Left lung (tissue), 10 donors: ENCODE data around the gene EVA1C. TPM values are rescaled to one million over a fixed set of nuclear protein-coding genes. Genes with fewer than 3 reads are reported as not detected.
"Not testable (repeated sequence)": the region's sequence is repeated elsewhere in the genome, so short reads cannot be mapped to it uniquely, and the experiment has no call there.

ENCODE experiments used
- ATAC-seq: fragments of 200-7000 bp; cut with Tn5 transposase; one replicate; pipeline ENCODE4 v1.9.1; 2020; ENCODE audit warnings: moderate library complexity
- DNase-seq, 4 donors: peaks; one replicate each; pipeline ENCODE4 v3.0.0-alpha.2; 2013 to 2020
- H3K27ac ChIP-seq, 2 donors: fragments of 200-600 bp; sonication (generic) in 1 of 2; one replicate each; pipeline versions ENCODE4 v1.5.0 to v1.8.0; 2020 to 2021
- H3K27me3 ChIP-seq, 2 donors: fragments of 200-600 bp; sonication (generic) in 1 of 2; one replicate each; pipeline versions ENCODE4 v1.5.0 to v1.8.0; 2020 to 2021
- H3K36me3 ChIP-seq, 2 donors: fragments of 200-600 bp; sonication (generic) in 1 of 2; one replicate each; pipeline versions ENCODE4 v1.5.0 to v1.8.0; 2020 to 2021
- H3K4me1 ChIP-seq, 2 donors: fragments of 200-600 bp; one replicate each; pipeline ENCODE4 v1.8.0; 2021
- H3K4me3 ChIP-seq, 2 donors: fragments of 200-600 bp; sonication (generic) in 1 of 2; one replicate each; pipeline versions ENCODE4 v1.5.0 to v1.8.0; 2020 to 2021; ENCODE audit warnings: mild to moderate bottlenecking in 1 of 2
- H3K9me3 ChIP-seq, 2 donors: fragments of 200-600 bp; sonication (generic) in 1 of 2; one replicate each; pipeline versions ENCODE4 v1.5.0 to v1.8.0; 2020 to 2021
- intact Hi-C, 2 donors: fragments of 100-400 bp; cut with DNase I; formaldehyde crosslinking; loops; one replicate each; pipeline versions ENCODE4 v1.11.2 to v1.14.2; 2022
- polyA plus RNA-seq, 6 donors: library from polyadenylated mRNA; unstranded; fragments of 120-200 nt; gene quantifications; one replicate each; pipeline ENCODE4 v1.2.1, GENCODE V29; 2013; ENCODE audit not compliant: insufficient read length in 6 of 6
- total RNA-seq, 2 donors: library from RNA; stranded (reverse); fragmentation: NEBNext Ultra II Directional; extraction: Animal tissue kit (Norgen Biotek cat#: 25700); gene quantifications; one replicate each; pipeline ENCODE4 v1.2.1, GENCODE V29; 2021
- TF ChIP-seq, protein P1 (sequence below), 2 donors: fragments of 200-600 bp; sonication (generic) in 1 of 2; IDR thresholded peaks; one replicate each; pipeline versions ENCODE4 v1.5.0 to v1.8.0; 2021; ENCODE audit warnings: antibody characterized with exemption in 2 of 2
- donor health status: DM: no; HTN: yes; CAD: no.
- donor health status: DM: no; HTN: no; CAD: no.

EVA1C gene
- total and polyA plus RNA-seq, 8 donors, result 2.9 to 29.8 (median 4.3) TPM

- DNase-seq, result no peak
- H3K4me1 ChIP-seq, result peaks cover 0 to 4% of the 10 kb centered on the region in 2 donors
- intact Hi-C loops, result no loop called here
- H3K27me3 ChIP-seq, result no peaks in the 10 kb centered on the region
- TF ChIP-seq, protein P1, sequence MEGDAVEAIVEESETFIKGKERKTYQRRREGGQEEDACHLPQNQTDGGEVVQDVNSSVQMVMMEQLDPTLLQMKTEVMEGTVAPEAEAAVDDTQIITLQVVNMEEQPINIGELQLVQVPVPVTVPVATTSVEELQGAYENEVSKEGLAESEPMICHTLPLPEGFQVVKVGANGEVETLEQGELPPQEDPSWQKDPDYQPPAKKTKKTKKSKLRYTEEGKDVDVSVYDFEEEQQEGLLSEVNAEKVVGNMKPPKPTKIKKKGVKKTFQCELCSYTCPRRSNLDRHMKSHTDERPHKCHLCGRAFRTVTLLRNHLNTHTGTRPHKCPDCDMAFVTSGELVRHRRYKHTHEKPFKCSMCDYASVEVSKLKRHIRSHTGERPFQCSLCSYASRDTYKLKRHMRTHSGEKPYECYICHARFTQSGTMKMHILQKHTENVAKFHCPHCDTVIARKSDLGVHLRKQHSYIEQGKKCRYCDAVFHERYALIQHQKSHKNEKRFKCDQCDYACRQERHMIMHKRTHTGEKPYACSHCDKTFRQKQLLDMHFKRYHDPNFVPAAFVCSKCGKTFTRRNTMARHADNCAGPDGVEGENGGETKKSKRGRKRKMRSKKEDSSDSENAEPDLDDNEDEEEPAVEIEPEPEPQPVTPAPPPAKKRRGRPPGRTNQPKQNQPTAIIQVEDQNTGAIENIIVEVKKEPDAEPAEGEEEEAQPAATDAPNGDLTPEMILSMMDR (IDR thresholded peaks at IDR 0.05), result no peak
- H3K27ac ChIP-seq, result peak overlapping the region in 1 of 2 donors; percentile 4
- ATAC-seq, result peak; percentile 52
- peaks cover 0 to under 1% of the 10 kb centered on the region in 2 donors for H3K9me3 ChIP-seq
- no peak overlapping the region for H3K4me3 ChIP-seq
- peaks cover 0 to 3% of the 10 kb centered on the region in 2 donors for H3K36me3 ChIP-seq
These were observed 14.1 kb downstream of the EVA1C start for GRCh38 chr21:32426592-32427051.

DNA sequence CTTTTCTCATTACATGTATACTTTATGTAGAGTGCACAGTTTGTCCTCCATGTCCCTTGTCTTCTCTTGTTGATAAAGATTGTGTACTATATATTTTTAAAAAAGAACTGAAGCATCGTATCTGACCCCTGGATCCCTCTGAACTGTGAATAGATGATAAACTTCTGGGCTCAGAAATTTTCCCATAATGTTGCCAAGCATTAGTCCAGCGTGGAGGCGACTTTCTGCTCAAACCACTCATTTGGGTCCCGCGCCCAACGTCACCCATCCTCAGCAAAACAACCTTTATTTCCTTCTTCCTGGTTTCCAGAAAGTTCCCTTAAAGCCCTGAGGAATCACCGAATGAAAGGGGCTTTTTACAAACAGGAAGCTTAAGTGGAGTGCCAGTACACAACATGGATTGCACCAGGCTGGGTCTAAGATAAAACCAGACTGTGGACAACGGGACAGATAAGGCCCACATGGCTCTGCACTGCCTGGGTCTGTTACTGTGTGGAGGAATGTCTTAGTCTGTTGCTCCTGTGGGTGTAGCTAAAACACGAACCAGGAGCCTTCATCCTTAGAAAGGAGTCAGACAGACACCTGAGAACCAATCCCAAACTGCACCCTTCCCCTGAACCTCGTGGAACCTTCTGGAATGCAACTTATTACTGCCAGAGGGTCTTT, 15.6 kb downstream of the EVA1C start:
- no peaks in the 10 kb centered on the region for H3K27me3 ChIP-seq
- no peak overlapping the region for H3K4me3 ChIP-seq
- peaks cover 0 to 3% of the 10 kb centered on the region in 2 donors for H3K36me3 ChIP-seq
- ATAC-seq (no peak), DNase-seq (no peak)
- no peaks in the 10 kb centered on the region for H3K9me3 ChIP-seq
- TF ChIP-seq, protein P1 (IDR thresholded peaks at IDR 0.05), result no peak
- no peak overlapping the region for H3K27ac ChIP-seq
- H3K4me1 ChIP-seq, result peaks cover 0 to 4% of the 10 kb centered on the region in 2 donors
- intact Hi-C loops, result no loop called here

- peak; percentile 77 for ATAC-seq
- H3K27ac ChIP-seq, H3K9me3 ChIP-seq, H3K36me3 ChIP-seq, intact Hi-C loops, H3K27me3 ChIP-seq, H3K4me1 ChIP-seq, H3K4me3 ChIP-seq, DNase-seq: not testable (repeated sequence)
These were observed 20.6 kb downstream of the EVA1C start for GRCh38 chr21:32432982-32433660.

DNA sequence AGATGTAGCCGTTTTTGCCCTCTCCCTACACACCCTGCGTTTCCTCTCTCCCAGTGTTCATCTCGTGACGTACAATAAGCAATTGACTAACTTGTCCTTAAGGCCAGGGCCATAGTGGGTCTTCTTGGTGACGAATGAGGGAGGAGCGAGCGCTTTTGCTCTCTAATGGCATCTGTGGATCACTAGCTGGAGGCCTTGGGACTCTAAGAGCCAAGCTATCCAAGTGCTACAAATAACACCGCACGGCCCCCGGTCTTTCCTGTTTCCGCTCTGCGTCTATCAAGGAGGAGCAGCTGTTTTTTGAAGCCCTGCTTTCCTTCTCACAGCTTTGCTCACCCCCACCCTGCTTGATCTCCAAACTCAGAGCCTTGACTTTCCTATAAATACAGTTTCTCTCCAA, 25.2 kb downstream of the EVA1C start:
- intact Hi-C loops, result no loop called here
- Histone ChIP-seq H3K27me3 (no peaks in the 10 kb centered on the region), H3K4me1 (no peaks in the 10 kb centered on the region), H3K36me3 (no peaks in the 10 kb centered on the region), H3K27ac (no peak overlapping the region), H3K9me3 (no peaks in the 10 kb centered on the region), H3K4me3 (no peak overlapping the region)
- DNase-seq (no peak), ATAC-seq (no peak)
- TF ChIP-seq, protein P1 (IDR thresholded peaks at IDR 0.05), result no peak

GRCh38 chr21:32442566-32443318, 30.2 kb downstream of the EVA1C start:
- TF ChIP-seq, protein P1 (IDR thresholded peaks at IDR 0.05), result no peak
- Histone ChIP-seq H3K27ac (no peak overlapping the region), H3K27me3 (no peaks in the 10 kb centered on the region), H3K9me3 (peaks cover 0 to 7% of the 10 kb centered on the region in 2 donors), H3K36me3 (peaks cover 0 to 4% of the 10 kb centered on the region in 2 donors), H3K4me1 (no peaks in the 10 kb centered on the region), H3K4me3 (no peak overlapping the region)
- no peak for ATAC-seq
- no peak for DNase-seq
- intact Hi-C loops, result no loop called here
